ENCODE data around the gene C20orf96.

Gene C20orf96

DNA sequence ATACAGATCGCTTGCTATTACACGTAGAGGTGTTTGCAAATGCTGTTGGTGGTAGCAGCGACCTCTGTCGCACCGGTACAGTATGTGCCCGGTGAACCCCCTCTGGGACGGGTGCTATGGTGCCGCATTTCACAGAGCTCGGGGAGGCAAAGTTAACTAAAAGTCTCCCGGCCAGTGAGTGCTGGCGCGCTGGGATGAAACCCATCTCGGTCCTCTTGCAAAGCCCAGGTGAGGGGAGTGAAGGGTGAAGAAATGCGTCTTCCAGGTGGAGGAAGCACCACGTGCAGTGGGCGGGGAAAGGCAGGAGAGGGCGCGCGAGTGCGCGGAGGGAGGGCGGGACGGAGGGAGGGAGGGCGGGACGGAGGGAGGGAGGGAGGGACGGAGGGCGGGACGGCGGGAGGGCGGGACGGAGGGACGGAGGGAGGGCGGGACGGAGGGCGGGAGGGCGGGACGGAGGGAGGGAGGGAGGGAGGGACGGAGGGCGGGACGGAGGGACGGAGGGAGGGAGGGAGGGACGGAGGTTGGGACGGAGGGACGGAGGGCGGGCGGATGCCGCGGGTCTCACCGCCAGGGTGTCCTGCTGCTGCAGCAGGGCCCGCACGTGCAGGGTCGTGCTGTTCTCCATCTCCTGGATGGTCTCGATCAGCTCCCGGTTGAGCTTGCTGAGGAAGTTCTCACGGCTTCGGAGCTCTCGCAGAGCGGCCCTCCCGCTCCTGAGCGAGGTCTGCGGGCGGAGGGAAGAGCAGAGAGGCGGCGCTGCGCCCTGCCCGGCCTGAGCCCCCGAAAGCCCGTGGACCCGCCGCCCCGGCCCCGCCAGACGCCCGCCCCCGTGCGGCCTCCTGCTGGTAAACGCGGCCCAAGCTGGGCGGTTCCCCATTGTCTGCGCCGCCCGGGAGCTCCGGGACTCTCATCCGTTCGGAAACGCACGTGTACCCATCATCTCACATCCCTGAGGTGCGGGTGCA, 11.7 kb downstream of the C20orf96 start:
- 100% methylated on average over 4 of the region's 88 CpGs for WGBS (ENCODE audit: extremely low coverage, insufficient coverage, insufficient read length)

DNA sequence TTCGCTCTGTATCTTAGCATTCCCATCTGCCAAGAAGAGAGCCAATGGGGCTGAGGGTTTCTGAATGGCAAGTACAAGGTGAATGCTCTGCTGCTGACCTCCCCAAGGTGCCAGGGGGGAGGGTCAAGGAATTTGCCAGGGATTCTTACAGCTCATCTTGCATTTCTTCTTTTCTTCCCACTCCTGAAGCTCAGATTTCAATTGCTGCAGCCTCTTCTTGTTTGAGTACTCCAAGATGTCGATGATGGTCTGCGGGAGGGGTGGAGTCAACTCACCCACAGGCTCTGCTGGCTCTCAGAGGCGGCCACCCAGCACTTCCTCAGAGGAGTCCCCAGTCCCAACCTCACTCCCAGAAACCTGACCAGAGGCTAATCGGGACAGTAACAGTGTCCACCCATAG, 12.4 kb downstream of the C20orf96 start:
- Histone ChIP-seq H2AK5ac (ENCODE audit: low read length) (no peak overlapping the region), H4K12ac (ENCODE audit: low read depth, low read length) (no peak overlapping the region), H3K4ac (ENCODE audit: low read depth, low read length) (no peak overlapping the region), H3K9ac (ENCODE audit: low read length) (no peak overlapping the region), H4K8ac (ENCODE audit: low read depth, low read length) (no peak overlapping the region), H3K9me3 (ENCODE audit: insufficient read depth, low read depth, low read length) (peaks cover 2% of the 10 kb centered on the region), H3K79me2 (ENCODE audit: control insufficient read depth, insufficient read depth, low read length, poor library complexity) (no peaks in the 10 kb centered on the region), H2BK12ac (ENCODE audit: low read length) (no peak overlapping the region), H3K27ac (ENCODE audit: low read depth, low read length) (no peak overlapping the region), H3K79me1 (ENCODE audit: low read length) (no peaks in the 10 kb centered on the region), H3K4me3 (ENCODE audit: low read depth, low read length) (no peak overlapping the region), H3K36me3 (ENCODE audit: control insufficient read depth in 1 of 2, insufficient read depth in 2 of 2, low read length in 2 of 2) (peaks cover 15 to 33% of the 10 kb centered on the region in 2 experiments), H3K23ac (ENCODE audit: low read length) (no peak overlapping the region), H3K4me1 (ENCODE audit: control insufficient read depth in 1 of 2, insufficient read depth in 2 of 2, low read length in 2 of 2) (no peaks in the 10 kb centered on the region), H3K4me2 (ENCODE audit: low read length) (no peak overlapping the region), H2AFZ (ENCODE audit: insufficient read depth, low read length, poor library complexity) (no peak overlapping the region), H3K18ac (ENCODE audit: low read length) (no peak overlapping the region), H2BK5ac (ENCODE audit: low read depth, low read length, poor library complexity) (no peak overlapping the region), H2BK120ac (ENCODE audit: insufficient read depth, low read length, poor library complexity) (no peak overlapping the region), H4K91ac (ENCODE audit: low read depth, low read length) (no peak overlapping the region), H3K14ac (ENCODE audit: low read length) (no peak overlapping the region), H3K27me3 (ENCODE audit: insufficient read depth, low read length) (no peaks in the 10 kb centered on the region)
- no peak for DNase-seq
- no CpG with 5 or more reads among the region's 5 CpGs for WGBS (ENCODE audit: extremely low coverage, insufficient coverage, insufficient read length)

More for the DNA sequence above, 11.7 kb downstream of the C20orf96 start:
- no peaks in the 10 kb centered on the region for H3K27me3 ChIP-seq (ENCODE audit: insufficient read depth, low read length)
- no peak overlapping the region for H3K27ac ChIP-seq (ENCODE audit: low read depth, low read length)
- no peak overlapping the region for H3K23ac ChIP-seq (ENCODE audit: low read length)
- H3K79me1 ChIP-seq (ENCODE audit: low read length): no peaks in the 10 kb centered on the region
- H4K8ac ChIP-seq (ENCODE audit: low read depth, low read length): no peak overlapping the region
- no peaks in the 10 kb centered on the region for H3K4me1 ChIP-seq (ENCODE audit: control insufficient read depth in 1 of 2, insufficient read depth in 2 of 2, low read length in 2 of 2)
- H4K91ac ChIP-seq (ENCODE audit: low read depth, low read length): no peak overlapping the region
- H2BK120ac ChIP-seq (ENCODE audit: insufficient read depth, low read length, poor library complexity): no peak overlapping the region
- no peak overlapping the region for H3K4me2 ChIP-seq (ENCODE audit: low read length)
- no peak overlapping the region for H3K9ac ChIP-seq (ENCODE audit: low read length)
- no peak overlapping the region for H2AK5ac ChIP-seq (ENCODE audit: low read length)
- no peak overlapping the region for H3K4ac ChIP-seq (ENCODE audit: low read depth, low read length)
- no peak overlapping the region for H3K4me3 ChIP-seq (ENCODE audit: low read depth, low read length)
- H3K18ac ChIP-seq (ENCODE audit: low read length): no peak overlapping the region
- H4K12ac ChIP-seq (ENCODE audit: low read depth, low read length): no peak overlapping the region
- peaks cover 2% of the 10 kb centered on the region for H3K9me3 ChIP-seq (ENCODE audit: insufficient read depth, low read depth, low read length)
- no peak for DNase-seq
- H2AFZ ChIP-seq (ENCODE audit: insufficient read depth, low read length, poor library complexity): no peak overlapping the region
- H2BK5ac ChIP-seq (ENCODE audit: low read depth, low read length, poor library complexity): no peak overlapping the region
- no peak overlapping the region for H2BK12ac ChIP-seq (ENCODE audit: low read length)
- no peak overlapping the region for H3K14ac ChIP-seq (ENCODE audit: low read length)
- H3K79me2 ChIP-seq (ENCODE audit: control insufficient read depth, insufficient read depth, low read length, poor library complexity): no peaks in the 10 kb centered on the region
- H3K36me3 ChIP-seq (ENCODE audit: control insufficient read depth in 1 of 2, insufficient read depth in 2 of 2, low read length in 2 of 2): peaks cover 15 to 36% of the 10 kb centered on the region in 2 experiments

DNA sequence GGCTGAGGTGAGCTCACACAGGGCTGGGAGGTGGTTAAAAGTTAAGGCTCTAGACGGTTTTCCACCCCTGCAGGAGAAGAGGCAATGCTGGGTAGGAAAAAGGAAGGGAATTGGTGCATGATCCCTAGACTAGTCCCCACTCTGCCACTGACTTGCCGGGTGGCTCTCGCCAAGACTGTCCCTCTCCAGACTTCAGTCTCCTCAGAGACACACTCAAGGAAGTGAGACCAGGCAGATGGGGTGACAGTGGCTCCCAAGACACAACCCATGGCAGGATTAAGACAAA, 13.1 kb downstream of the C20orf96 start:
- no peak overlapping the region for H2BK120ac ChIP-seq (ENCODE audit: insufficient read depth, low read length, poor library complexity)
- no peaks in the 10 kb centered on the region for H3K79me1 ChIP-seq (ENCODE audit: low read length)
- H3K14ac ChIP-seq (ENCODE audit: low read length): no peak overlapping the region
- H2BK12ac ChIP-seq (ENCODE audit: low read length): no peak overlapping the region
- H3K27ac ChIP-seq (ENCODE audit: low read depth, low read length): no peak overlapping the region
- peaks cover 2% of the 10 kb centered on the region for H3K9me3 ChIP-seq (ENCODE audit: insufficient read depth, low read depth, low read length)
- no peak overlapping the region for H3K4me3 ChIP-seq (ENCODE audit: low read depth, low read length)
- H3K4ac ChIP-seq (ENCODE audit: low read depth, low read length): no peak overlapping the region
- H3K79me2 ChIP-seq (ENCODE audit: control insufficient read depth, insufficient read depth, low read length, poor library complexity): no peaks in the 10 kb centered on the region
- H3K4me2 ChIP-seq (ENCODE audit: low read length): no peak overlapping the region
- no peak overlapping the region for H2AFZ ChIP-seq (ENCODE audit: insufficient read depth, low read length, poor library complexity)
- H4K8ac ChIP-seq (ENCODE audit: low read depth, low read length): no peak overlapping the region
- no peak overlapping the region for H4K12ac ChIP-seq (ENCODE audit: low read depth, low read length)
- no peak for DNase-seq
- no peak overlapping the region for H2BK5ac ChIP-seq (ENCODE audit: low read depth, low read length, poor library complexity)
- H3K18ac ChIP-seq (ENCODE audit: low read length): no peak overlapping the region
- H3K36me3 ChIP-seq (ENCODE audit: control insufficient read depth in 1 of 2, insufficient read depth in 2 of 2, low read length in 2 of 2): peaks cover 15 to 33% of the 10 kb centered on the region in 2 experiments
- H3K23ac ChIP-seq (ENCODE audit: low read length): no peak overlapping the region
- H3K27me3 ChIP-seq (ENCODE audit: insufficient read depth, low read length): no peaks in the 10 kb centered on the region
- no CpG with 5 or more reads among the region's 3 CpGs for WGBS (ENCODE audit: extremely low coverage, insufficient coverage, insufficient read length)
- no peak overlapping the region for H4K91ac ChIP-seq (ENCODE audit: low read depth, low read length)
- H2AK5ac ChIP-seq (ENCODE audit: low read length): no peak overlapping the region
- no peak overlapping the region for H3K9ac ChIP-seq (ENCODE audit: low read length)
- H3K4me1 ChIP-seq (ENCODE audit: control insufficient read depth in 1 of 2, insufficient read depth in 2 of 2, low read length in 2 of 2): no peaks in the 10 kb centered on the region

GRCh38 chr20:276620-277495, 13.7 kb downstream of the C20orf96 start:
- H4K91ac ChIP-seq (ENCODE audit: low read depth, low read length): no peak overlapping the region
- no peaks in the 10 kb centered on the region for H3K27me3 ChIP-seq (ENCODE audit: insufficient read depth, low read length)
- H3K18ac ChIP-seq (ENCODE audit: low read length): no peak overlapping the region
- no peaks in the 10 kb centered on the region for H3K4me1 ChIP-seq (ENCODE audit: control insufficient read depth in 1 of 2, insufficient read depth in 2 of 2, low read length in 2 of 2)
- no peak overlapping the region for H3K9ac ChIP-seq (ENCODE audit: low read length)
- no peak overlapping the region for H4K8ac ChIP-seq (ENCODE audit: low read depth, low read length)
- H3K79me2 ChIP-seq (ENCODE audit: control insufficient read depth, insufficient read depth, low read length, poor library complexity): no peaks in the 10 kb centered on the region
- DNase-seq: no peak
- no peak overlapping the region for H2AK5ac ChIP-seq (ENCODE audit: low read length)
- no peak overlapping the region for H2BK120ac ChIP-seq (ENCODE audit: insufficient read depth, low read length, poor library complexity)
- H3K4me3 ChIP-seq (ENCODE audit: low read depth, low read length): no peak overlapping the region
- H3K4me2 ChIP-seq (ENCODE audit: low read length): no peak overlapping the region
- no CpG with 5 or more reads among the region's 12 CpGs for WGBS (ENCODE audit: extremely low coverage, insufficient coverage, insufficient read length)
- no peak overlapping the region for H3K27ac ChIP-seq (ENCODE audit: low read depth, low read length)
- H2BK12ac ChIP-seq (ENCODE audit: low read length): no peak overlapping the region
- H3K4ac ChIP-seq (ENCODE audit: low read depth, low read length): no peak overlapping the region
- H2AFZ ChIP-seq (ENCODE audit: insufficient read depth, low read length, poor library complexity): no peak overlapping the region
- no peak overlapping the region for H2BK5ac ChIP-seq (ENCODE audit: low read depth, low read length, poor library complexity)
- H3K79me1 ChIP-seq (ENCODE audit: low read length): no peaks in the 10 kb centered on the region
- no peak overlapping the region for H3K23ac ChIP-seq (ENCODE audit: low read length)
- H4K12ac ChIP-seq (ENCODE audit: low read depth, low read length): no peak overlapping the region
- peaks cover 2% of the 10 kb centered on the region for H3K9me3 ChIP-seq (ENCODE audit: insufficient read depth, low read depth, low read length)
- H3K36me3 ChIP-seq (ENCODE audit: control insufficient read depth in 1 of 2, insufficient read depth in 2 of 2, low read length in 2 of 2): peaks cover 15 to 33% of the 10 kb centered on the region in 2 experiments
- H3K14ac ChIP-seq (ENCODE audit: low read length): no peak overlapping the region

Measured in trophoblast cell (in vitro differentiated cells and primary cell).